ENCODE results near the gene NUP214.

DNA sequence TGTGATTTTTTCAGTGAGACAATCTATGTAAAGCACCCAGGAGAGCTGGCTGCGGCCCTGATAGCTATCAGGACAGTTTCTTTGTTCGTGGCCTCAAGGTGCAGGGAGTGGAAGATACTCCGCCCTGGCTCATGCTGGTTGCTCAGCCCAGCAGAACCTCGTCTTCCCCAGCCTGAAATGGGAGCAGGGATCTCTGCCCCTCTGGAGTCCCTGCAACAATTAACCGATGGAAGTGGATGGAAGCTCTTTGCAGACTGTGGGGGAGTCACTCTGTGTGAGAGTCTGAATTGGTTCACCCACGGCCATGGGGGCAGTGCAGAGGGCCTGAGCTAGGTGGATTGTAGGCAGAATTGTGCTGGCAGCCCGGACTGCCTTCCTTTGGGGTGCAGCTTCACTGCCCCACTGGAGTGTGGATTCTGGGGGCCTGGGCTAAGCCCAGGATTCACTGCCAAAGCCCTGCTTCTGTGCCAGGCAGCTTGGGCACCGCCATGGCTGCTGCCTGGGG is 26.2 kb upstream of the NUP214 start:
- TF ChIP-seq, protein P1, sequence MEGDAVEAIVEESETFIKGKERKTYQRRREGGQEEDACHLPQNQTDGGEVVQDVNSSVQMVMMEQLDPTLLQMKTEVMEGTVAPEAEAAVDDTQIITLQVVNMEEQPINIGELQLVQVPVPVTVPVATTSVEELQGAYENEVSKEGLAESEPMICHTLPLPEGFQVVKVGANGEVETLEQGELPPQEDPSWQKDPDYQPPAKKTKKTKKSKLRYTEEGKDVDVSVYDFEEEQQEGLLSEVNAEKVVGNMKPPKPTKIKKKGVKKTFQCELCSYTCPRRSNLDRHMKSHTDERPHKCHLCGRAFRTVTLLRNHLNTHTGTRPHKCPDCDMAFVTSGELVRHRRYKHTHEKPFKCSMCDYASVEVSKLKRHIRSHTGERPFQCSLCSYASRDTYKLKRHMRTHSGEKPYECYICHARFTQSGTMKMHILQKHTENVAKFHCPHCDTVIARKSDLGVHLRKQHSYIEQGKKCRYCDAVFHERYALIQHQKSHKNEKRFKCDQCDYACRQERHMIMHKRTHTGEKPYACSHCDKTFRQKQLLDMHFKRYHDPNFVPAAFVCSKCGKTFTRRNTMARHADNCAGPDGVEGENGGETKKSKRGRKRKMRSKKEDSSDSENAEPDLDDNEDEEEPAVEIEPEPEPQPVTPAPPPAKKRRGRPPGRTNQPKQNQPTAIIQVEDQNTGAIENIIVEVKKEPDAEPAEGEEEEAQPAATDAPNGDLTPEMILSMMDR (conservative IDR thresholded peaks at IDR 0.05; ENCODE audit: low read length), result no peak
- TF ChIP-seq EZH2phosphoT487 (IDR thresholded peaks at IDR 0.05; ENCODE audit: borderline replicate concordance, low read depth, low read length), result no peak

All from OCI-LY7 (cell line).